GM10248 (cell line): ENCODE results near the gene GNAS-AS1.

Source experiments
- CTCF ChIA-PET: fragments of 300-600 bp; sonication (Branson Sonifier 250); formaldehyde crosslinking; extraction: SDS; loops from one replicate; lab custom pipeline; 2021; ENCODE audit warnings: antibody characterized with exemption; lab: Yijun Ruan, JAX
- POLR2A ChIA-PET: fragments of 350-650 bp; sonication (Branson Sonifier 250); formaldehyde crosslinking; extraction: SDS; loops from one replicate; lab custom pipeline; 2020; ENCODE audit warnings: antibody characterized with exemption; lab: Yijun Ruan, JAX
- DNase-seq: peaks from one replicate; pipeline ENCODE4 v3.0.0; 2012; ENCODE audit errors: extremely low spot score
- TF ChIP-seq, protein P1 (sequence below): IDR thresholded peaks from 2 replicates; pipeline ENCODE4 v1.5.1; 2012; ENCODE audit warnings: mild to moderate bottlenecking, low read depth; ENCODE audit errors: extremely low read depth, missing control alignments, control extremely low read depth

Gene GNAS-AS1

DNA sequence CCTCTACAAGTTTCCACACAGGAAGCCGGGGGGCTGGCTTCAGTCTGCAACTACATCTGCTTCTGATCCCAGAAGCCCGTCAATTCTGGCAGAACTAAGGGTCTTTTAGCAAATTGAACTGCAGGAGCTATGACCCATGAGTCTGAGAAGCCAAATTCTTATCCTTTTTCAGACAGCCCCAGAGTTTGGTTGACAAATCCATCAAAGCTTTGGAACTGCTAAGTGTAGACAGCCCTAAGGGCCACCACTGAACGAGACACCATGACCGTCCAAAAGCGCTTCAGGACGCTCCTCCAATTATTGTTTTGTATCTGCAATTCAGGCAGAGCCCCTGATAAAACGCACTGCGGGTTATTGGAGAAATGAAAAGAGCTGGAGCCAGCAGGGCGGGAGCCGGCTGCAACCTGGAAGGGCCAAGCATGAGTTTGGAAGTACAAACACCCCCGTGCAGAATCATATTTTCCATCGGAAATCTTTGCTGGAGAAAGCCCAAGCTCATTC lies 67.1 kb downstream of the GNAS-AS1 start:
- TF ChIP-seq, protein P1, sequence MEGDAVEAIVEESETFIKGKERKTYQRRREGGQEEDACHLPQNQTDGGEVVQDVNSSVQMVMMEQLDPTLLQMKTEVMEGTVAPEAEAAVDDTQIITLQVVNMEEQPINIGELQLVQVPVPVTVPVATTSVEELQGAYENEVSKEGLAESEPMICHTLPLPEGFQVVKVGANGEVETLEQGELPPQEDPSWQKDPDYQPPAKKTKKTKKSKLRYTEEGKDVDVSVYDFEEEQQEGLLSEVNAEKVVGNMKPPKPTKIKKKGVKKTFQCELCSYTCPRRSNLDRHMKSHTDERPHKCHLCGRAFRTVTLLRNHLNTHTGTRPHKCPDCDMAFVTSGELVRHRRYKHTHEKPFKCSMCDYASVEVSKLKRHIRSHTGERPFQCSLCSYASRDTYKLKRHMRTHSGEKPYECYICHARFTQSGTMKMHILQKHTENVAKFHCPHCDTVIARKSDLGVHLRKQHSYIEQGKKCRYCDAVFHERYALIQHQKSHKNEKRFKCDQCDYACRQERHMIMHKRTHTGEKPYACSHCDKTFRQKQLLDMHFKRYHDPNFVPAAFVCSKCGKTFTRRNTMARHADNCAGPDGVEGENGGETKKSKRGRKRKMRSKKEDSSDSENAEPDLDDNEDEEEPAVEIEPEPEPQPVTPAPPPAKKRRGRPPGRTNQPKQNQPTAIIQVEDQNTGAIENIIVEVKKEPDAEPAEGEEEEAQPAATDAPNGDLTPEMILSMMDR = no peak
- CTCF ChIA-PET = interaction anchor here (1.4 kb wide), 1 partner anchor 16 kb away, joined by 3 read pairs; no protein-coding TSS in a partner anchor
- POLR2A ChIA-PET = no interaction called here
- DNase-seq = no peak

DNA sequence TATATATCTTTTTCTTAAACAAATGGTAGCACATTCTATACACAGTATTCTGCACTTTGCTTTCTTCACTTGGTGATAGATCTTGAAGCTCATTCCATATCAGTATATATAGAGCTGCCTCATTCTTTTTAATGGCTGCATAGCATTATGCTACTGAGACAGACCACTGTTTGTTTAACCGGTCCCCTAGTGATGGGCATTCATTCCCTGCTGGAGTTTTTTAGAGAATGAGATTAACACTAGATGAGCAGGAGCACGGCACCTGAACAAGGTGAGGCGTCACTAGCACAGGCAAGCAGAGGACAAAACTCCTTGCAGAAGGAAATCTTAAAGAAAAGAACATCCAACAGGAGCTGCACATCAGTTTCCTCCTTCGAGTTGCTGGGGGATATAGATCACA lies 69.6 kb downstream of the GNAS-AS1 start:
- CTCF ChIA-PET = interaction anchor here (1.2 kb wide), 1 partner anchor 13 kb away, joined by 3 read pairs; no protein-coding TSS in a partner anchor
- no peak for DNase-seq
- TF ChIP-seq, protein P1 = no peak
- POLR2A ChIA-PET = no interaction called here

DNA sequence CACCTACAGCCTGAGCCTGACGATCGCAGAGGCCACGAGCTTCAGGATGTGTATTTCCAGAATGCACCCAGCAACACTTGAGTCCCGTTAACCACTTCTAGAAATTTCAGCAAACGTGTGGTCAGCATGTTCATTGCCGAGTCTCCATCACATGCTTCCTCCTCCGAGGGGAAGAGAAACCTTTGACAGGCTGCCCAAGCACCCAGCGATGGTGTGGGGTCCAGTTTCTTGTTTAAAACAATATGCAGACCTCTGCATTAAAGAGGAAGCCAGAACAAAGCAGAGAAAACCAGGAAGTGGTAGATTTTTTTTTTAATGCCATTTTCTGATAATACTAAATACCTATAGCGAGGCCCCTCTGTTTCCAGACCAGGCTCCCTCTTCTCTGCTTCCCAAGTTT lies 71.9 kb downstream of the GNAS-AS1 start:
- ChIA-PET POLR2A (no interaction called here), CTCF (no interaction called here)
- no peak for DNase-seq
- TF ChIP-seq, protein P1 = no peak

DNA sequence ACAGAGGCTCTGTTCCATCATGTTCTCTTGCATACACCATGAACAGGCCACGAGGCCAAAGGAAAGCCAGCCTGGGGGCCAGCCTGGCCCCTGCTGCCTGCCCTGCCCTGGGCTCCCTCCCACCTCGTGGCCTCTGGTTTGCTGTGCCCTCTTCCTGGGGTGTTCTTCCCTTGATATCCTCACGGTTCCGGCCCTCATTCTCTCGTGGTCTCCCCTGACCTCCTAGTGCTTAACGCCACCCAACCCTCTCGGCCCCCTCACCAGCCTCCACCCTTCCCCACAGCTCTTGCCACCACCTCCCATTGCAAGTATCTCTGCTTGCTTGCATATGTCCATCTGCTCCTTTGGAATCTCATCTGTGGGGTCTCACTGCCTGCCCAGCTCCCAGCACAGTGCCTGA lies 73.0 kb downstream of the GNAS-AS1 start:
- CTCF ChIA-PET = no interaction called here
- DNase-seq = no peak
- POLR2A ChIA-PET = no interaction called here
- TF ChIP-seq, protein P1 = no peak

DNA sequence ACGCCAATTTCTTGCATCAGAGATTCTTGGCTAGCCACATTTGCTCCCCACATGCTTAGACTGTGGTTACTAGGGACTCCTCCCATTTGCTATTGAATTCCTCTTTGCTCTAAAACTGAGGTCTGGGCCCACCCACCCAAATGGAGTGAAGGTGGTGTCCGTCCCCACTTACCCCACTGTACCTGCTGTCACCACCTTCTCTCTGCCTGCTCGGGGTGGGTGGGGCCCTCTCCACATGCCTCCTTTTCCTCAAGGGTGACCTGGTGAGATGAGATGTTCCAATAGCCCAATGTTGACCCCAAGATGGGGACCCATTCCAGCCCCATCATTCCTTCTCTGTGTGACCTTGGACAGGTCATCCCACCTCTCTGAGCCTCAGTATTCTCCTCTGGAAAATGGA lies 74.6 kb downstream of the GNAS-AS1 start:
- TF ChIP-seq, protein P1 = no peak
- ChIA-PET POLR2A (interaction anchor here (0.6 kb wide), 1 partner anchor 219 kb away, joined by 7 read pairs; no protein-coding TSS in a partner anchor), CTCF (interaction anchor here (1.2 kb wide), 1 partner anchor 11 kb away, joined by 3 read pairs; no protein-coding TSS in a partner anchor)
- DNase-seq = no peak

DNA sequence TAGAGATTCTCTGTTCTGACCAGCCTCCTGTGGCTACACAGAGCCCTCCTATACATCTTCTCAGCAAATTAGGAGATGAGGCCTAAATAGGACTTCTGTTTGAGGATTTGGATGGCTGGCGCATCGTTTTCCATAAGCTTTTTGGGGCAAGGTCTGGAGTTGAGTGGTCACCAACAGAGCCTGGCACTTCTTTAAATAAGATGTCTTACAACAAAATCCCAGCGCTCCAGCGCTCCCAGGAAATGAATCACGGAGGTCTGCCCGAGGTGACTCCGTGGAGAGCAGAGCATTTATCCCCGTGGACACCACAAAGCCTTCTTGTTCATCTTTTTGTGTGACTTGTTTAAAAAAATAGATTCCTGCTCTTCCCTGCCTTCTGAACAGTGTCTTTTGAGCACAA lies 75.3 kb downstream of the GNAS-AS1 start:
- no peak for DNase-seq
- ChIA-PET POLR2A (no interaction called here), CTCF (no interaction called here)
- TF ChIP-seq, protein P1 = no peak
